HAP-1 (cell line): ENCODE results near the gene PTGR1.

Experiments used
- DNase-seq, 2 experiments: peaks; one replicate each; pipeline ENCODE4 v3.0.0-alpha.2; 2016 to 2020; ENCODE audit warnings: low spot score in 2 of 2
- H3K27me3 ChIP-seq: fragments of 250-450 bp; sonication (Bioruptor Pico); 2 replicates; pipeline ENCODE4 v1.5.1; 2020; ENCODE audit warnings: low read depth, mild to moderate bottlenecking, moderate library complexity
- H3K36me3 ChIP-seq: fragments of 250-450 bp; sonication (Bioruptor Pico); replicated peaks from 2 replicates; pipeline ENCODE4 v1.5.1; 2020; ENCODE audit warnings: mild to moderate bottlenecking
- H3K4me1 ChIP-seq: fragments of 250-450 bp; sonication (Bioruptor Pico); 2 replicates; pipeline ENCODE4 v1.5.1; 2020; ENCODE audit warnings: mild to moderate bottlenecking
- H3K4me3 ChIP-seq: fragments of 250-450 bp; sonication (Bioruptor Pico); 2 replicates; pipeline ENCODE4 v1.5.1; 2020; ENCODE audit warnings: mild to moderate bottlenecking, moderate library complexity
- H3K9me3 ChIP-seq: fragments of 250-450 bp; sonication (Bioruptor Pico); 2 replicates; pipeline ENCODE4 v1.5.1; 2020; ENCODE audit warnings: mild to moderate bottlenecking, moderate library complexity
- in situ Hi-C: fragments of 300-500 bp; cut with MboI; formaldehyde crosslinking; loops from 3 replicates; pipeline ENCODE4 v1.14.3; 2020; ENCODE audit warnings: low sequenced_read_pairs, inconsistent platforms, mixed read lengths

Gene PTGR1

GRCh38 chr9:111548623-111549022, 50.8 kb downstream of the PTGR1 start:
- Histone ChIP-seq H3K27me3 (no peaks in the 10 kb centered on the region), H3K36me3 (no peaks in the 10 kb centered on the region), H3K4me3 (no peak overlapping the region), H3K9me3 (peaks cover 17% of the 10 kb centered on the region), H3K4me1 (no peaks in the 10 kb centered on the region)
- in situ Hi-C loops: no loop called here
- DNase-seq: no peak

GRCh38 chr9:111542497-111543254, 56.8 kb downstream of the PTGR1 start:
- no peaks in the 10 kb centered on the region; the same call in 1 of the 2 replicates for H3K36me3 ChIP-seq
- no peaks in the 10 kb centered on the region for H3K27me3 ChIP-seq
- H3K4me1 ChIP-seq: no peaks in the 10 kb centered on the region
- DNase-seq: no peak
- H3K4me3 ChIP-seq: no peak overlapping the region
- in situ Hi-C loops: no loop called here
- H3K9me3 ChIP-seq: peaks cover 31% of the 10 kb centered on the region

GRCh38 chr9:111533099-111533790, 66.2 kb downstream of the PTGR1 start:
- DNase-seq: no peak
- Histone ChIP-seq H3K9me3 (peaks cover 2% of the 10 kb centered on the region; the same call in 1 of the 2 replicates), H3K4me3 (no peak overlapping the region), H3K4me1 (peaks cover 12% of the 10 kb centered on the region), H3K36me3 (no peaks in the 10 kb centered on the region), H3K27me3 (no peaks in the 10 kb centered on the region)
- in situ Hi-C loops: no loop called here

- in situ Hi-C loops: no loop called here
- no peak for DNase-seq
- H3K36me3 ChIP-seq: no peaks in the 10 kb centered on the region
- peaks cover 2% of the 10 kb centered on the region; the same call in 1 of the 2 replicates for H3K9me3 ChIP-seq
- H3K4me3 ChIP-seq: no peak overlapping the region
- no peaks in the 10 kb centered on the region for H3K27me3 ChIP-seq
- H3K4me1 ChIP-seq: peaks cover 12% of the 10 kb centered on the region
These were observed 67.7 kb downstream of the PTGR1 start for GRCh38 chr9:111531716-111532115.

- in situ Hi-C loops: no loop called here
- H3K27me3 ChIP-seq: no peaks in the 10 kb centered on the region
- peak; percentile 82 to 99 for DNase-seq
- peaks cover 2% of the 10 kb centered on the region; the same call in 1 of the 2 replicates for H3K9me3 ChIP-seq
- no peak overlapping the region for H3K4me3 ChIP-seq
- peaks cover 14% of the 10 kb centered on the region for H3K4me1 ChIP-seq
- H3K36me3 ChIP-seq: no peaks in the 10 kb centered on the region
These were observed 69.7 kb downstream of the PTGR1 start for GRCh38 chr9:111529787-111530186.

GRCh38 chr9:111527347-111527746, 72.1 kb downstream of the PTGR1 start:
- Histone ChIP-seq H3K27me3 (no peaks in the 10 kb centered on the region), H3K9me3 (no peaks in the 10 kb centered on the region), H3K4me1 (peaks cover 14% of the 10 kb centered on the region), H3K4me3 (no peak overlapping the region), H3K36me3 (no peaks in the 10 kb centered on the region)
- no peak for DNase-seq
- in situ Hi-C loops: no loop called here

- H3K27me3 ChIP-seq: no peaks in the 10 kb centered on the region
- H3K36me3 ChIP-seq: no peaks in the 10 kb centered on the region
- peaks cover 12% of the 10 kb centered on the region for H3K4me1 ChIP-seq
- H3K9me3 ChIP-seq: no peaks in the 10 kb centered on the region
- peak within 1 kb of the TSS; percentile 53 for H3K4me3 ChIP-seq
- peak; percentile 76 to 88 for DNase-seq
- in situ Hi-C loops: no loop called here
These were observed 74.1 kb downstream of the PTGR1 start, which contains the start of gene ZNF483 for GRCh38 chr9:111525056-111525977. Gene ZNF483 (plus strand): TSS chr9:111525179. CDS start chr9:111527396, 2,217 bp downstream.

GRCh38 chr9:111524731-111525055, 74.8 kb downstream of the PTGR1 start:
- in situ Hi-C loops: no loop called here
- H3K4me3 ChIP-seq: peak overlapping the region; percentile 53
- no peaks in the 10 kb centered on the region for H3K36me3 ChIP-seq
- no peaks in the 10 kb centered on the region for H3K27me3 ChIP-seq
- no peaks in the 10 kb centered on the region for H3K9me3 ChIP-seq
- no peak for DNase-seq
- H3K4me1 ChIP-seq: peaks cover 8% of the 10 kb centered on the region

GRCh38 chr9:111516061-111516465, 83.4 kb downstream of the PTGR1 start:
- Histone ChIP-seq H3K36me3 (no peaks in the 10 kb centered on the region), H3K9me3 (no peaks in the 10 kb centered on the region), H3K27me3 (no peaks in the 10 kb centered on the region), H3K4me1 (peaks cover 2% of the 10 kb centered on the region; the same call in 1 of the 2 replicates), H3K4me3 (no peak overlapping the region)
- in situ Hi-C loops: no loop called here
- DNase-seq: peak in 1 of 2 experiments; percentile 29

GRCh38 chr9:111514967-111515366, 84.5 kb downstream of the PTGR1 start:
- in situ Hi-C loops: no loop called here
- no peak overlapping the region for H3K4me3 ChIP-seq
- H3K9me3 ChIP-seq: no peaks in the 10 kb centered on the region
- no peaks in the 10 kb centered on the region for H3K27me3 ChIP-seq
- no peaks in the 10 kb centered on the region for H3K36me3 ChIP-seq
- peaks cover 2% of the 10 kb centered on the region; the same call in 1 of the 2 replicates for H3K4me1 ChIP-seq
- DNase-seq: no peak
